HG03469 (cell line): Measurements from ENCODE around the gene OTOGL.
"Not testable (repeated sequence)": the region's sequence is repeated elsewhere in the genome, so short reads cannot be mapped to it uniquely, and the experiment has no call there.

Experiments
- ATAC-seq: cut with Tn5 transposase; IDR thresholded peaks from one replicate; pipeline ENCODE4 v1.9.1; 2021; ENCODE audit warnings: mild to moderate bottlenecking, moderate library complexity, moderate number of reproducible peaks; ENCODE audit not compliant: unreplicated experiment

The OTOGL gene, protein sequence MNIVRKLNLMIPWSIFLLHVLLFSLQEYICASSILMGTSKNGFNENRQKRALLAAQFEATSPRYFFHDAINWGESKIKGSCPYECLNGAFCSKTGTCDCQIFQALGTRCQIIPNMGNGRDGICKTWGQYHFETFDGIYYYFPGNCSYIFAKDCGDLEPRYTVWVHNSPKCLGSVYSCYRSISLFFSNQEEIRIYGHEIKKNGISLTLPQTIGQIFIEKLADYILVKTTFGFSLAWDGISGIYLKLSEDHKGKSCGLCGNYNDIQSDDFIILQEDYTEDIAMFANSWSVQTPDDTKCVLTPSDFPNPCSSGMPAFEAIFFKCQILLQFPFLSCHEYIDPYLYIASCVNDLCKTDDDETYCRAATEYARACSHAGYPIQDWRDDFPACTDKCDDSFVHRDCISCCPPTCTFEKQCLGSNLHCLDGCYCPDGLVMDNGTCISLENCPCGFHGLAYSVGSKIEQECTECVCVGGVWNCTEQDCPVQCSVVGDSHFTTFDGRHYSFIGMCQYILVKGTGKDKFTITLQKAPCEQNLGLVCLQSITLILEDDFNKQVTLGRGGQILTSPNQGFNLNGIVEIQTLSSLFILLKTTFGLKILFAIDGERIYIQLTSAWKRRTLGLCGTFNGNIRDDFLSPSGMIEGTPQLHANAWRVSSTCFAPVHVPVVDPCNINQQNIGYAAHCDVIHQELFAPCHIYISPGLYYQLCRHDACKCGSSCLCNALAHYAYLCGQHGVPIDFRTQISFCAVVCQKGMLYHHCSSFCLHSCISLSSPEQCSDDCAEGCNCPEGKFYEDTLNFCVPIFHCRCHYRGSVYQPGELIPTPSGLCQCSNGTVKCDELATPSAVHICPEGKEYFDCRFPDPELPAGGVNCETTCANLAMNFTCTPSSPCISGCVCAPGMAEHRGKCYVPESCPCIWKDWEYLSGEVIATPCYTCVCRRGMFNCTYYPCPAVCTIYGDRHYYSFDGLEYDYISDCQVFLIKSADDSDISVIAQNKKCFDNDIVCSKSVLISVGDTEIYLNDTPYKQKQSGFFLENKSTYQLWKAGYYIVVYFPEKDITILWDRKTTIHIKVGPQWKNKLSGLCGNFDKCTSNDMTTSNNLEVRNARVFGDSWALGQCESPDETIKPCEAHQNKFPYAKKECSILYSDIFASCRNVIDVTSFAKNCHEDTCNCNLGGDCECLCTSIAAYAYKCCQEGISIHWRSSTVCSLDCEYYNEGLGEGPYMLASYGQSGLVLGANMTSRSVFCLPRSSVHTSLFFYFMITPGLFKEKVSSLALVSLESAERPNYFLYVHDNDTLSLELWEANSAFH (N-terminal part only)

DNA sequence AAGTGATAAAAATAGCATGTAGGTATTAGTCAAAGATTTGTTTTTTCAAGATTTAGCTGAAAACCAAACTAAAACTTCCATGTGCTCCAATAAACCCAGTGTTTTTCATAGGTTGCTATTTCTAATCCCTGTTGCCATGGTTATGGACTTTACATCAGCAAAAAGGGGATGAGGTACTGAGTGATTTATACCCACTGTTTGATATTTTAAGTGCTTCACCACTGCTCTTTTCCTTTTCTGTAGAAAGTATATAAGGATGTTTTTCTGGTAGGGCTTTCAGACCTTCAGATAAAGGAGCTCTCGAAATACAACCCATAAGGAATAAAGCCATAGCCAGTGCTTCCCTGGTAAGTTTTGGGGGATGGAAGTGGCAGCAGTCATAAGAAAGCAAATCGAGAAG is at the start of gene OTOGL:
Gene OTOGL, plus strand, starts transcription at position 279 of the 400 bp plus-strand sequence. CDS start 109,895 bp downstream, outside the sequence.
- no peak for ATAC-seq

DNA sequence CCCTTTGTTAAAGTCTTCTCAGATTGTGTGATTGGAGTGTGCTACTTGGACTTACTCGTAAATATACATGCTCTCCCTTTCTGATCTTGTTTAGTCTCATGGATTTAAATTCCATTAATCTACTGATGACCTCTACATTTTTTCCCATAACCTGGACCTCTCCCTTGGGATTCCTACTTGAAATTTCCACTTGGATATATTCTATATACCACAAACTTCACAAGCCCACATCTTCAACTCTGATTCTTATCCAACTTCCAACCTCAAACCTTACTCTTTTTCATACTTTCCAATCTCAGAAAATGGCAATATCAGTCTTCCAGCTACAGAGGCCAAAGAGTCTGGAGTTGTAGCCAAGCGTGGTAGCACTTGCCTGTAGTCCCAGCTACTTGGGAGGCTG is 49.1 kb upstream of the OTOGL start:
- ATAC-seq = no peak

DNA sequence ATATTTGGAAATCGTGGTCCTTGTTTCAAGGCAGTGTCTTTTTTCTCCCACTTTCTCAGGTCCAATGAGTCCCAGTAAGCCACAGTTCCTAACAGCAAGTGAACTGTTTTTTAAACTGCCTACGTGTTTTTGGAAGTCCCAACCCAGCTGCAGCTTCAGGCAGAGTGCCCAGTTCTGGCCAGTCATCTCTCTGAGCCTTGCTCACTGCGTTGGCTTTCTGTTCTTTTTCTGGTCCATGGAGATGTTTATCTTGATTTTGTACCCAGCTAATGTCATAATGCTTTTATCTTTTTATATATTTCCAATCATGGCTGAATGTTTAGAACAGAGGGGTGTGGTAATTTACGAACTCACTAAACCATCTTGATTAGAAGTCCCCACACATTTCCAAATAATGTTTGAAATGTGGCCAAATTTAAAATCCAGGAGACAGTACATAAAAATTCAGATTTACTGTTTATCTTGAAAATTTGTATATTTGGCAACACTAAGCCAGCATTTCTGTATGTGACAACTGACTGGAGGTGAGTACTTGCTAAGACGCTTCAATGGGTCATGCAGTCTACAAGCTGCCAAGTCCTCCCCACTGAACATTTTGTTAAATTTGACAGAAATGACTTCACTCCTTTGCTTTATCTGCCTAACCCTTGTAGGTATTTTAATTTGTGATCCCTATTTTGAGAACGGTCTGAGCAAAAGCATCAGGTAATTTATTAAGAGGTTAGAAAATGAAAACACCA is 46.1 kb upstream of the OTOGL start:
- no peak for ATAC-seq

DNA sequence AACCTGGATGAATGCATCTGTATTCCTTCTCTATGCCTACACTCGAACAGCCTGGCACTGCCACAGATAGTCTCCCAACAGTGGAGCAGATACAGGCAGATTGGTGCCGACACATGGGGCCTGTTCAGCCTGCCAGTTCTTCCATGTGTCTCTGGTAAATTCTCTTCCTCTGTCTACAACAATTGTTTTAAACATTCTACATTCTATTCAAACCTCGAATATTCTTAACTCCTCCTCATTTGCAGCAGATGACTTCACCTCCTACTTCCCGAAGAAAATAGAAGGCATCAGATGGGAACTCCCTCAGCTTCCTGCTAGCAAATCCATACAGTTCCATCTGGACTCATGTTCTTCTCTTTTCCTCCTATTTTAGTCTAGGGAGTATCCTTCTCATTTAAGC is 43.1 kb upstream of the OTOGL start:
- no peak for ATAC-seq

DNA sequence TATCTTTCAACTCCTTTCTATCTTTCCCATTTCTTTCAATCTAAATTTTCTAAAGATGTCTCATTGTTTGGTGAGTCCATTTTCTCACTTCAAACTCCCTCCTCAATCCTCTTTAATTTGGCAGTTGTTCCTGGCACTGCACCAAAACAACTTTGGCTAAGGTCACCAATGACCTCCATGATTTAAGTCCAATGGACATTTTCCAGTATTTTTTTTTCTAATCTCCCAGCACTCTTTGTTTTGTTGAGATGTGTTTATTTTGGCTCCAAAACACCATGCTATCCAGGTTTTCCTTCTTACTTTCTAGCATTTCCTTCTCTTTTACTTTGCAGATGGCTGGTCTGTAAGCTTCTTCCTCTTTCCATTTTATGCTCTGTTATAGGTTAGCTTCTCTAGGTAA is 42.5 kb upstream of the OTOGL start:
- ATAC-seq = no peak

DNA sequence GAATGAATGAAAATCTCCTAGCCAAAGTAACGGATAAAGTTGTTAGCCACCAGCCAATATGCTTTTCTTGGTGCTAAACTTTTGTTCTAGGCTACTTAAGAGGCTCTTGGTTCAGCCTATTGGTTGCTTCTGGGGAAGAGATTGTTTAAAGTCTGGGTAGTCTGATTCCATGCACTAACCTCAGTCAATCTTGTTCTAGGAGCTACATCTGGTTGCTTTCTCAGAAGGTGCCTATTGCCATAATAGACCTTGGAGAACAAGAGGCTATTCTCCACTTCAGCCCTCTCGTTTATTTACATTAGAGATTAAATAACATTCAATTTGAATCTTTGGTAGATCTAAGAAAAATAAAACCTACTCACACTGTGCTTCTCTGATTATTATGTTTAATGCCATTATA is 40.8 kb upstream of the OTOGL start:
- no peak for ATAC-seq

DNA sequence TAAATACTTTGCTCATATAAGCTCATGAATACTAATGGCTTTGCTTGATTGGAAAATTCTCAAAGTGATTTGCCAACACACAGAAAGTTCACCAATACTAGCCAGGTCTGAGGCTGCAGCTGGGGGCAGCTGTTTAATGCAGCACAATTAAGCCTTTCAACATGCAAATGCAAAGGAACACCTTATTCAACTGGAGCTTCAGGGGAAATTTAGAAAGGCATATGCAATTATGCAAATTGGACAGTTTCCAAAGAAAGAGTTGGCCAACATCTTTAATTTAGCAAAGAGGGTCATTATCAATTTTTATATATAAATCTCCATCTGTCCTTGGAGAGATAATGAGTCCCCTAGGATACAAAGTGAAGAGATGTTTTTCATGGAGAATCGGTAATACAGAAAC is 40.2 kb upstream of the OTOGL start:
- ATAC-seq = no peak

DNA sequence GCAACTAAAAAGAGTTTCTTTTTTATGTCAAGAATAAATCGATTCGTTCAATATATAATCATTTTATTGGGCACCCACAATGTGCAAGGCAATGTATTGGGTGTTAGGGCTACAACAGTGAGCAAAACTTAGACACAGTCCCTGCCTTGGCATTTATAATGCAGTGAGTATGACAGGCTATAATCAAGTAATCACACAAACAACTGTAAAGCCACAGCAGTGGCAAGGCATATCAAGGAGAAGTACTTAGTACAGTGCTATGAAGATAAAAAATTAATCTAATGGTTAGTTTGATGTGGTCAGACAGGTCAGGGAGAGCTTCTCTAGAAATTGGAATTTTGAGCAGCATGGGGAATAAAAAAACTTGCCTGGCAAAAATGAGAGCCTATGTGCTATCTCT is 39.5 kb upstream of the OTOGL start:
- ATAC-seq = no peak

DNA sequence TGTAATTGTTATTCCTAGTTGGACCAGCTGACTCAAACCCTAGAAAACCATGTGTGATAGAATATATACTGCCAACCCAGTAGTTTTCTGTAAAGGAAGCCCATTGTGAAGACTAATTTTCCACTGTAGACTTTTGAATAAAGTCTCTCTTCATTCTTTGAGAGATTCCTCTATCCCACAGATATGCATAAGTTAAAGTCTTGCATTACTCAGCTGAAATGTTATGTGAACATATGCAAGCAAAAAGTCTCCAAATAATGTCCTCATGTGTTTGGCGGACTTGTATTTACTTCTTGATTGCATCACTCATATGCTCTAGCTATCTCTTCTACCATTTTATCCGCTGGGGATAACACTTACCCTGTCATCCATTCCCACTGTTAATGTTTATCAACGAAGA is 35.1 kb upstream of the OTOGL start:
- no peak for ATAC-seq

DNA sequence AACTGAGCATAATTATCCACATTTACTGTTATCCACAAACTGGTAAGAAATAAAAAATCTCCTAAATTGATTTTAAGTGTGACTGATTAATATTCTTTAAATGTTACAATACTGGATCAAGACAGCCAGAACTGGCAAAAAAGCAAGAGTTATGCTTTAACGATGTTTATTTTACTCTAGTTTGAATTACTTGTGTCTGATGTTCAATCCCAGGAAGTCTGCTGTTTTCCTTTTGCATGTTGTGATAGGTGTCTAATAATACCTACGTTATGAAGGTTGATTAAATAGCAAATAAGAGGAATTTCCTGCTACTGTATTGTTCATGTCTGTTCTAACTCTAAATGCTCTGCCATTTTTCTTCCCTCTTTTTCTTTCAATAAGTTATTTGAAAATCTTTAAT is 34.4 kb upstream of the OTOGL start:
- no peak for ATAC-seq

DNA sequence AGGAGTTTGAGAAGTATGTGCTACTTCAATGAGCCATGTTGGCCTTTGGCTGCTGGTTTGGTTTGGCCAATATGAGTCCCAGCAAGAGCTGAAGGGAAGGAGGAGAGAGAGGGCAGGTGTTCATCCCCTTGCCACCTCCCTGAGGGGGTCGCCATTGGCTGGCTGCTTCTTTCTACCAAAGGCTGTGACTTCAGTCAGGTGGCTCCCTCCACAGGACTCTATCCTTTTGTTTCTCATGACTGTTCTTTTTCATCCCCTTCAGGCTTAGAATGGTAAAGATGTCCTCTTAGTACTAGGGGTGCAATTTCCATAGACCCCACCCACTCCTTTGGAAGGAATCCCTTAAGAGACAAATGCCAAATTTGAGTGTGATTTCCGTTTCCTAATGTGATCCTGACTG is 31.2 kb upstream of the OTOGL start:
- ATAC-seq = no peak

DNA sequence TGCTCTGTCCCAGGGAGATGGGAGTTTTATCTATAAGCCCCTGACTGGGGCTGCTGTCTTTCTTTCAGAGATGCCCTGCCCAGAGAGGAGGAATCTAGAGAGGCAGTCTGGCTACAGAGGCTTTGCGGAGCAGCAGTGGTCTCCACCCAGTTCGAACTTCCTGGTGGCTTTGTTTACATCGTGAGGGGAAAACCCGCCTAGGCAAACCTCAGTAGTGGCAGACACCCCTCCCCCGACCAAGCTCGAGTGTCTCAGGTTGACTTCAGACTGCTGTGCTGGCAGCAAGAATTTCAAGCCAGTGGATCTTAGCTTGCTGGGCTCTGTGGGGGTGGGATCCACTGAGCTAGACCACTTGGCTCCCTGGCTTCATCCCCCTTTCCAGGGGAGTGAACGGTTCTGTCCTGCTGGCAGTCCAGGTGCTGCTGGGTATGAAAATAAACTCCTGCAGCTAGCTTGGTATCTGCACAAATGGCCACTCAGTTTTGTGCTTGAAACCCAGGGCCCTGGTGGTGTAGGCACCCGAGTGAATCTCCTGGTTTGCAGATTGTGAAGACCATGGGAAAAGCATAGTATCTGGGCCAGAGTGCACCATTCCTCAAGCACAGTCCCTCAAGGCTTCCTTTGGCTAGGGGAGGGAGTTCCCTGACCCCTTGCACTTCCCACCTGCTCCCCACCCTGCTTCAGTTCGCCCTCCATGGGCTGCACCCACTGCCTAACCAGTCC is 15.3 kb upstream of the OTOGL start:
- ATAC-seq = not testable (repeated sequence)

DNA sequence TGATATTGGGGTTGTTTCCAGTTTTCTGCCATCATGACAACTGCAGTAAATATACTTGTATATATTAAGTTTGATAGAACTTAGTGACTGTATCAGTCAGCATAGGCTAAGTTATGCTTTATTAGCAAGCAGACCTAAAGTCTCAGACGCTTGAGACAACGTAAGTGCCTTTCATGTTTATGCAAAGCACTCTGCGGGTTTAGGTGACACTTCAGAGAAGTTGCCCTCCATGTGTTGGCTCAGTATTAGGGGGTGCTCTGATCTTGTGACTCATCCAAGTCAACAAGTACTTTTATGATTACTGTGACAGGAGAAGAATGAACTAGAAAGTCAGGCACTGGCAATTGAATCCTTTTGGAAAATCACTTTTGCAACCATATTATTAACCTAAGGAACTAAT is 13.3 kb upstream of the OTOGL start:
- ATAC-seq = no peak

DNA sequence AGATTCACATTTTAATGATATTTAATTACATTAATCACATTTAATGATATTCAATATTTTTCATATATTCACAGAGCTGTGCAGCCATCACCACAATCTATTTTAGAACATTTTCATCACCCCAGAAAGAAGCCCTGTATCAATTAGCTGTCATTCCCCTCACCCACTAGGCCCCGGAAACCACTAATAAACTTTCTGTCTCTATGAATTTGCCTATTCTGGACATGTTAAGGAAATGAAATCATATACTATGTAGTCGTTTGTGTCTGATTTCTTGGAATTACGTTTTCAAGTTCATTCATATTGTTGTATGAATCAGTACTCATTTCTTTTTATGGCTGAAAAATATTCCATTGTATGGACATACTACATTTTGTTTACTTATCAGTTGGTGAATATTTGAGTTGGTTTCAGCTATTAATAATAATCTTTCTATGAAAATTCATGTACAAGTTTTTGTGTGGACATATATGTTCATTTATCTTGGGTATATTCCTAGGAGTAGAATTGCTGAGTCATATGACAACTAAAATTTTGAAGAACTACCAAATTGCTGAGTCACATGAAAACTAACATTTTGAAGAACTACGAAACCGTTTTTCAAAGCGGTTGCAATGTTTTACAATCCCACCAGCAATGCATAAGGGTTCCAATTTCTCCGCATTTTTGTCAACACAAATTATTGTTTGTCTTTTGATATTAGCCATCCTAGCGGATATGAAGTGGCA is 11.7 kb upstream of the OTOGL start:
- peak; percentile 54 for ATAC-seq

DNA sequence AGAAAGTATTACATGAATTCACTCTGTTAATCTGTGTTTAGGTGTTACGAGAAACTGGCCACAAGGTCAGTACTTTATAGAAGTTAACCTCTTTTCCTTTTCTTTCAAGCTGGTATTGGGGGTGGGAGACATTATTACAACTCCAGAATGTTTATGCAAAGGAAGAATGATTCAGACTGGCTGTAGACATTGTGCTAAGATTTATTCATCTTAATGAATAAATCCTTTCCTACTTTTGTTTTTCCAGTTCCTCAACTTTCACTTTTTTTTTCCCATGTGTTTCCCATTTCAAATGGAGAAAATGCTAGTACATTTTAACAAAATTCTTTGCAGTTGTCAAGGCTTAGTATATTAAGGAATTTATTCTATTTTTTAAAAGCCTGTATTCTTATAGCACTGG is 1.3 kb downstream of the OTOGL start:
- no peak for ATAC-seq

DNA sequence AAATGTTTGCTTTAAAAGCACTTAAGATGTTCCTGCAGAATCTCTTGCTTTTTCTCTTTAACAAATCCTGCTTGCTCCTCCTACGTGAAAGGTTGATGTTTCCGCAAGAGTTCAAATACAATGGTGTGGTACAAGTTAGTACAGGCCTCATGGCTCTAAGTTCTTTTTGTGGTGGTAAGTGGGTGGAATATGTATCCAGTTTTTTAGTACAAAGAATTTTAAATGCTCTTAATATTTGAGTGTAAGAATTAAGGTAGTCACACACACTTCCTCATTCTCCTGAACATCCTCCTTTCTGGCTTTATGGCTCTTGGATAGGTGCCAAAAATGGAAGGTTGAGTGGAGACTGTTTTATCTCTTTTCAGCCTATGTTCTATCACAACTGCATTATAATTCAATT is 1.8 kb downstream of the OTOGL start:
- ATAC-seq = no peak

DNA sequence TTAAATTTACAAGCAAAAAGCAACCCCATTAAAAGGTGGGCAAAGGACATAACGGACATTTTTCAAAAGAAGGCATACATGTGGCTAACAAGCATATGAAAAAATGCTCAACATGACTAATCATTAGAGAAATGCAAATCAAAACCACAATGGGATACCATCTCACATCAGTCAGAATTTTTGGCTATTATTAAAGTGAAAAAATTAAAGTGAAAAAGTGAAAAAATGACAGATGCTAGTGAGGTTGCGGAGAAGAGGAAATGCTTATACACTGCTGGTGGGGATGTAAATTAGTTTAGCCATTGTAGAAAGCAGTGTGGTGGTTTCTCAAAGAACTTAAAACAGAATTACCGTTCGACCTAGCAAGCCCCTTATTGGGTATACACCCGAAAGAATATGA is 7.9 kb downstream of the OTOGL start:
- ATAC-seq = no peak

DNA sequence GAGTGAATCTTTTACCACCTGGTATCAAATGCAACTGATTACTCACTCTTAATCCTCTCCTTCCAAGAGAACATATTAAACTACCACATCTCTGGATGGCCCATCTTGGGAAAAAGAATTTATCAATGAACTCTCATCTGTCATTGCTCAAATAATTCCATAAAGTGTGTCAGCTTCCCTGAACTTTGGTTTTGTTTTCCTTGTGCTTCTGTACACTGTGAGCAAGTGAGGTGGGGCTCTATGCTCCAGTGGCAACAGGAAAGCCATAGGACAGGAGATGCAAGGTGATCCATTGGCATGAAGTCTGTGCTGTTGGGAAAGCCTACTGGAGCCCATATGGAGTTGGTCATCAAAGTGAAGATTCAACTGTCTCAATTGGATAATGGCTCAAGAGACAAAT is 17.4 kb downstream of the OTOGL start:
- no peak for ATAC-seq
